IPS DF 19.7 (cell line): ENCODE data around the gene KRTAP5-8.
"Not testable (repeated sequence)": the region's sequence is repeated elsewhere in the genome, so short reads cannot be mapped to it uniquely, and the experiment has no call there.

Source experiments
- DNase-seq: peaks from one replicate; pipeline ENCODE4 v3.0.0-alpha.2; 2013; ENCODE audit warnings: low read depth, low spot score

Gene KRTAP5-8, protein sequence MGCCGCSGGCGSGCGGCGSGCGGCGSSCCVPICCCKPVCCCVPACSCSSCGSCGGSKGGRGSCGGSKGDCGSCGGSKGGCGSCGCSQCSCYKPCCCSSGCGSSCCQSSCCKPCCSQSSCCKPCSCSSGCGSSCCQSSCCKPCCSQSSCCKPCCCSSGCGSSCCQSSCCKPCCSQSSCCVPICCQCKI

DNA sequence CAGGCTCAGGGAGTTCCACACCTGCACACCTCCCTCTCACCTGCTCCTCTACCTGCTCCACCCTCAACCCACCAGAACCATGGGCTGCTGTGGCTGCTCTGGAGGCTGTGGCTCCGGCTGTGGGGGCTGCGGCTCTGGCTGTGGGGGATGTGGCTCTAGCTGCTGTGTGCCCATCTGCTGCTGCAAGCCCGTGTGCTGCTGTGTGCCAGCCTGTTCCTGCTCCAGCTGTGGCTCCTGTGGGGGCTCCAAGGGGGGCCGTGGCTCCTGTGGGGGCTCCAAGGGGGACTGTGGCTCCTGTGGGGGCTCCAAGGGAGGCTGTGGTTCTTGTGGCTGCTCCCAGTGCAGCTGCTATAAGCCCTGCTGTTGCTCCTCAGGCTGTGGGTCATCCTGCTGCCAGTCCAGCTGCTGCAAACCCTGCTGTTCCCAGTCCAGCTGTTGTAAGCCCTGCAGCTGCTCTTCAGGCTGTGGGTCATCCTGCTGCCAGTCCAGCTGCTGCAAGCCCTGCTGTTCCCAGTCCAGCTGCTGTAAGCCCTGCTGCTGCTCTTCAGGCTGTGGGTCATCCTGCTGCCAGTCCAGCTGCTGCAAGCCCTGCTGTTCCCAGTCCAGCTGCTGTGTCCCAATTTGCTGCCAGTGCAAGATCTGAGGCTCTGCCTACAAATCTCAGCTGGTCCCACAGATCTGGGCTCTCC, at the start of gene KRTAP5-8:
TSS of gene KRTAP5-8 (plus strand) at position 49 of the 689 bp plus-strand sequence. CDS start at position 80, 31 bp downstream.
- DNase-seq: not testable (repeated sequence)

DNA sequence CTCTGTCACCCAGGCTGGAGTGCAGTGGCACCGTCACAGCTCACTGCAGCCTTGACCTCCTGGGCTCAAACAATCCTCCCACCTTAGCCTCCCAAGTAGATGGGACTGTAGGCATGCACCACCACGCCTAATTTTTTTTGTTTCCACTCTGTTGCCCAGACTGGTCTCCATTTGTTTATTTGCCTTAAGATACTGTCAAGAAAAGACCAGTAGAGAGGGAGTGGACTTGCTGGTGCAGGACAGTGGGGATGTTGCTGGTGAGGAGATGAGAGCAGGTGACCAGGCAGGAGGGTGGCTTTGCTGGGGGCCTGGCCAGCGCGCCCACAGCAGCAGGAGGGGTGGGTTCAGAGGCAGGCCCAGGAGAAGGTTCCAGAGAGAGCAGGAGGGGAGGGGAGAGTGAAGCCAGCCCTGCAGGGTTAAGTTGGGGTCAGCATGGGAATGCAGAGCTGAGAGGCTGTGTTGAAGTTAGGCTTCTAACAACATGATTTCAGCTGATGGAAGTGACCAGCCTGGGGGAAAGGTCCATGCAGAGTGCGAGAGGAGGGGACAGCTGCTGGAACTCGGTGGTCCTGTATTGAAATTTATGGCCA, 49.0 kb upstream of the KRTAP5-8 start:
- no peak for DNase-seq

DNA sequence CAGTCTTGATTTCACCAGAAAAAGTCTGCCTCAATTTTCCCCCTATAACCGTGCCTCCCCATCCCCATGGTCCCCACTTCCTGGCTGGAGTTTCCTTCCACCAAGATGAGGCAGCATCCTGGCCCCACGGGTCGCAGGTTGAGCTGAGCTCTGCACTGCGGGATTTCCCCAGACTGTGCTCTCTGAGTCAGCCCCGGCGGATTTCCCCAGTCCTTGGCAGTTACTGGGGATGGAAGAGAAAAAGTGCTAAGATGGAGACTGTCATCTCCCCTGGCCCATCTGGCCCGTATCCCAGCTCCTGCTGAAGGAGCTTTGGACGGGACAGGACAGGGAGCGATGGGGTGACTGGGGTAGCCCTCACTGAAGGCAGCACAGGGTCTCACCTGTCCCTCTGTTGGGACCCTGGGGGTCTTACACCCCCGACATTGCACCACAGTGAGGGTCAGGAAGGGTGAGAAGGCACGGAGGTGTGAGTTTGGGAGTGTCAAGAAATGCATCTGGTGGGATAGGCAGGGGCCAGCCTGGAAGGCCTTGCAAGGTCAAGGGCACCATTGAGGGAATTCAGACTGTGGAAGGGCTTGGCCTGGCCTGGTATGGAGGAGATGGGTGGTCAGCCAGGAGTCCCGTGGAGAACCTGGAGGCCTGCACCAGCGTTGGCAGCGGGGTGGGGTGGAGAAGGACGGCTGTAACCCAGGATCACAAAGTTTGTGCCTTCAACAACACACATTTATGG, 48.3 kb upstream of the KRTAP5-8 start:
- no peak for DNase-seq

DNA sequence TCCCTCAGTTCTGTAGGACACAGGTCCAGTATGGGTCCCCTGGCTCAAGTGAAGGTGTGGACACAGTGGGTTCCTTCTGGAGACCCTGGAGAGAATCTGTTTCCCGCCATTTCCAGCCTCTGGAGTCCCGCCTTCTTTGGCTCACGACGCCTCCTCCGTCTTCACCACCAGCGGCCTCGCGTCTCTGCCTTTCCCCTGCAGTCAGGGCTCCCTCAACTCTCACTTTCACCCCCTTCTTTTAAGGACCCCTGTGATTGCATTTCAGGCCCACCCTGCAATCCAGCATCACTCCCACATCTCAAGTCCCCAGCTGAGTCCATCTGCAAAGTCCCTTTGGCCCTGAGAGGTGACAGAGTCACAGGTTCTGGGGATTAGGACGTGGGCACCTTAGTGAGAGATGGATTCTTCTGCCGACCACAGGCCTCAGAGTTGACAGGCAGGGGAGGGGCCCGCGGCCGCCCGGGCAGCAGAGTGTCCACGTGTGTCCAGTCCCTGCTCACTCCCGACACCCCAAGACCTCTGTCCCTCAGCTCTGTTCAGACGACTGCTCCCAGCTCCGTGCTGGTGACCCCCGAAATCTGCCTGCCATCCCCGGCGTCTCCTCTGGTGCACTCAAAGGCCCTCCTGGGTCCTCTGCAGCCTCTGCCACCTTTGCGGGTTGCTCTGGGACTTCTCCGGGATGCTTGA, 47.6 kb upstream of the KRTAP5-8 start:
- DNase-seq: no peak

DNA sequence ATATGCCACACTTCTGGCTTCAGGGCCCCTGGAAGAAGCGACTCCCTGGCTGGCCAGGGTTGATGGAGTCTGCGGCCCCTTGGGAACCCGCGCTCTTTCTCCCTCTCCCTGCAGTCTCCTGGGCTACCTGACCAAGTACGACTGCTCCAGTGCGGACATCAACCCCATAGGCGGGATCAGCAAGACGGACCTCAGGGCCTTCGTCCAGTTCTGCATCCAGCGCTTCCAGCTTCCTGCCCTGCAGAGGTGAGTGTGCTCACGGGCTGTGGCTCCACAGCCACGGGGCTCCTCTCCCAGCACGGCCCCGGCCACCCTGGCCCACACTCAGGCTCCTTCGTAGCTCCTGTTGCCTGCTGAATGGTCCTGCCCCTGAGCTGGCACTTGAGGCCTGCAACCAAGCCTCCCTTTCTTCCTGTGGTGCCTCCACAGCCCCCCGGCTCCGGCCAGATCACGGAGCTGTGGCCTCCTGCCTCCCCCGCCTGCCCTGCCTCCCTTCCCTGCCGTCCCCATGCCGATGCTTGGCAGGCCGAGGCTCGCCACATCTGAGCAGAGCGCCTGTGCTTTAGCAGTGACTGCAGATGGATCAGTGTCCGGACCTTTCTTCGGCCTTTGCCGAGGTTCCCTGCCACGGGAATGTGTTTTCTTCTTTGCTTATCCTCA, 47.0 kb upstream of the KRTAP5-8 start:
- DNase-seq: no peak

DNA sequence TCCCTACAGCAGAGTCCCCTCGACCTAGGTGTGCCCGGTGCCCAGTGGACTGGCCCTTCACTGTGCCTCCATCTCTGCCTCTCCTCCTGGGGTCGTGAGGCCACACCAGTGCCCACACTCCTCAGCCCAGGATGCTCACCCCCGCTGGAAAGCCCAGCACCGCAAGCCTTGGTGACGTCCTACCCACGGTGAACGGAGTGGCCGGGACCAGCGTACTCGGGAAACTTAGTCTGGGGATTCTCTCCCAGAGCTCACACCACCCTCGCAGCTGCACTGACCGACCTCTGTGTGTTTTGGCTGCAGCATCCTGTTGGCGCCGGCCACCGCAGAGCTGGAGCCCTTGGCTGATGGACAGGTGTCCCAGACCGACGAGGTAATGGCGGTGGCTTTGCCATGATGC, 46.3 kb upstream of the KRTAP5-8 start:
- DNase-seq: no peak

DNA sequence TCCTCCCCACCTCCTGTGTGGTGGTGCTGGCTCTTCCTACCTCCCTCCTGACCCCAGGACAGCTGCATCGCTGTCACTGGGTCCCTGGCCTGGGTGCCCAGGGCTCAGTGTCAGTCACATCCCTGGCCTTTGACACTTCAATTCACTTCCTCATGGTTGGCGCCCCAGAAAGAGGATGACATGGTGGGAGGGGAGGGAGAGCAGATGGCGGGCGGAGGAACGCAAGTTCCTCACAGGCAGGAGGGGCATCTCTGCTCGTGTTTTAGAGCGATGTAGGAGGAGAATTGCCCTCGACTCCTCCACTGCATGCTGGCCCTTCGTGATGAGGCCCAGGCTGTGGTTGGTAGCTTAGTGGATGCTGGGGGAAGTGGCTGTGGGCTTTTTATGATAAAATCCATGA, 45.9 kb upstream of the KRTAP5-8 start:
- DNase-seq: no peak

DNA sequence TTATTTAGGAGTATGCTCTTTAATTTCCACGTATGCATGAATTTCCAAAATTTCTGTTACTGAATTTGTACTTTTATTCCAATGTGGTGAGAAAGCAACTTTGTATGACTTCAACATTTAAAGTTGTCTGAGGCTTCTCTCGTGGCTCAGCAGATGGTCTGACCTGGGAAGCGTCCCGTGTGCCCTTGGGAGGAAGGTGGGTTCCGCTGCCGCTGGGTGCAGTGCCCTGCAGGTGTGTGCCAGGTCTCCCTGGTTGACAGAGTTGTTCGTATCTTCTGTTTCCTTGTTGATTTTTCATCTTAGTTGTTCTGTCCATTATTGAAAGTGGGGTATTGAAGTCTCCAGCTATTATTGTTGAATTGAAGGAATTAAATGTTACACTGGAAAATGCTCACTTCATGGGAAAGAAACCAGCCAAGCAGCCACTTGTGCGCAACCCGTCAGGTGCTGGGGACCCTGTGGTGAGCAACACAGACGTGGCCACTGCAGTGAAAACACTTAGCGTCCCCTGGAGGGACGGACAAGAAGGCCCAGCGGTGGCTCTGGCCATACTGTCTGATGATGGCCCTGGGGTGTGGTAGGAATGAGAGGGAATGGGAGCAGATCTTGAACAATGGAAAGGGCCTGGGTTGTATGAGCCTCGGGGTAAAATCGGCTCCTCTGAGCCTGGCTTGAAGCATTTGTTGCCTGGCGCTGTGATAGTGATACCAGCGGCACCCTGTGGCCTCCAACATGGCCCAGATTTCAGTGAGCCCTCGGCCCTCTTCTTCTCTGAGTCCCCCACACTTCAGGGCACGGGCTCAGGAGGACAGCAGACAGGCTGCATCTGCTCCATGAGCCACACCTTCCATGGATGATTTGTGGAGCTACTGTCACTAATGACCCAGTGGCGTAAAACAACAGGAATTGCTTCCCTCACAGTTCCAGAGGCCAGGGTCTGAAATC, 42.3 kb upstream of the KRTAP5-8 start:
- DNase-seq: no peak

DNA sequence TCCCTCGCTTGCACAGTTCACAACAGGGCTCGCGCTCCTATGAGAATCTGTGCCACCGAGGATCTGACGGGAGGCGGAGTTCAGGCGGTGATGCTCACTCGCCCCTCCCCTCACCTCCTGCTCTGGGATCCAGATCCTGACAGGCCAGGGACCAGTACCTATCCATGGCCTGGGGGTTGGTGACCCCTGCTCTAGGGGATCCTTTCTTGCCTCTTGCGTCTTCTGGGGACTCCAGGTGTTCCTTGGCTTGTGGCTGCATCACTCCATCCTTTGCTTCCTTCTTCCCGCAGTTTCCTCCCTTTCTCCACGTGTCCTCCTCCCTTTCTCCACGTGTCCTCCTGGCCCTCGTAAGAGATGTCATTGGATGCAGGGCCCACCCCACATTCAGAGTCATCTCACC, 41.4 kb upstream of the KRTAP5-8 start:
- no peak for DNase-seq

DNA sequence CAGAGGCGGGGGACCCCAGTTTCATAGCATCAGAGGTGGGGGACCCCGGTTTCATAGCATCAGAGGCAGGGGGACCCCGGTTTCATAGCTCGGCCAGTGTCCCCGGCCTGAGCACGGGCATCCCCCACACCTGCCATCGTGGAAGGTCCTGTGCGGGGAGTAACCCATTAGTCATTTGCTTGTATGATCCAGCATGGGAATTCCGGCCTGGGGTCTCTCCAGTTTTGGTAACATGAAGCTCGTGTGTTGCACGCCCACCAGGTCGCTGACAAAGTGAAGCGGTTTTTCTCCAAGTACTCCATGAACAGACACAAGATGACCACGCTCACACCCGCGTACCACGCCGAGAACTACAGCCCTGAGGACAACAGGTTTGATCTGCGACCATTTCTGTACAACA, 39.7 kb upstream of the KRTAP5-8 start:
- no peak for DNase-seq

DNA sequence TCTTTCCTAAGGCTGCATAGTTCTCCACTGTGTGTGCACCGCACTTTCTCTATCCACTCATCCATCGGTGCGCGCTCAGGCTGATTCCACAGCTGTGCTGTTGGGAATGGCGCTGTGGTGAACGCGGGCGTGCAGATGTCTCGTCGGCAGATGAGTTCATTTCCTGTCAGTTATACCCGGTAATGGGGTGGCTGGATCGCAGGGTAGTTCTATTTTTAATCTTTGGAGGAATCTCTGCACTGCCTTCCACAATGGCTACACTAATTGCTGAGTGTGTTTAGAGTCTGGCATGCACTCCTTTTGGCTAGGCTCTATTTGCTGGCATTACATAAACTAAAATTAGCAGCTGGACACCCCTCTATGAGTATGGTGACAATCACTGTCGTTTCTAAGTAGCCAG, 38.7 kb upstream of the KRTAP5-8 start:
- no peak for DNase-seq

DNA sequence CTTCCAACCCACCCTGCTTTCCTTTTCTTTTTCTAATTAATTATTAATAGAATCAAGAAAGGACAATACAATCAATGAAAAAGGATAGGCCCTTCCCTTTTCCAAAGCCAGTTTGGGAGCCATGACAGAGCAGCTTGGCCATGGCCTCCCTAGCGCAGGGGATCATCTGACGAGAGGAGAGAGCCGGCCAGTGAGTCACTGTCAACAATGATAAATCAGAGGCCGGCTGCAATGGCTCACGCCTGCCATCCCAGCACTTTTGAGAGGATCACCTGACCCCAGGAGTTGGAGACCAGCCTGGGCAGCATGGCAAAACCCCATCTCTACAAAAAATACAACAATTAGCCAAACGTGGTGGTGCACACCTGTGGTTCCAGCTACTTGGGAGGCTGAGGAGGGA, 38.3 kb upstream of the KRTAP5-8 start:
- no peak for DNase-seq

DNA sequence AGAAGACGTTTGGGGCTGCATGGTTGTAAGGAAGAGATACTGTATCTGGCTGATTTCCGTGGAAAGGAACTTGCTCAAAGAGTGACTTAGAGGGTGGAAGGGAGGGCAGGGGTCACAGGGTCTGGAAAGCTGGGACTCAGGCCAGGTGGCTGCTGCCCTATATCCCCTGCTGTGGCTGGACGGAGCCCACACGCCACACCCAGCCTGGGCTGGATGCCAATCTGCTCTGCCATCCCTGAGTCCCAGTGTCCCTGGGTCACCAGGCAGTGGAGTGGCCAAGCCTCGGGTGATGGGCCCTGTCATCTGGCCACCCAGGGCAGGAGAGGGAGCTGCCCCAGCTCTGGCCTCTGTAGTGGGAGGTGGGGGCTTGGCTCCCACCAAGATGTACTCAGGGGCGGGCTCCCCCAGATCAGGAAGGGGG, 37.2 kb upstream of the KRTAP5-8 start:
- no peak for DNase-seq

DNA sequence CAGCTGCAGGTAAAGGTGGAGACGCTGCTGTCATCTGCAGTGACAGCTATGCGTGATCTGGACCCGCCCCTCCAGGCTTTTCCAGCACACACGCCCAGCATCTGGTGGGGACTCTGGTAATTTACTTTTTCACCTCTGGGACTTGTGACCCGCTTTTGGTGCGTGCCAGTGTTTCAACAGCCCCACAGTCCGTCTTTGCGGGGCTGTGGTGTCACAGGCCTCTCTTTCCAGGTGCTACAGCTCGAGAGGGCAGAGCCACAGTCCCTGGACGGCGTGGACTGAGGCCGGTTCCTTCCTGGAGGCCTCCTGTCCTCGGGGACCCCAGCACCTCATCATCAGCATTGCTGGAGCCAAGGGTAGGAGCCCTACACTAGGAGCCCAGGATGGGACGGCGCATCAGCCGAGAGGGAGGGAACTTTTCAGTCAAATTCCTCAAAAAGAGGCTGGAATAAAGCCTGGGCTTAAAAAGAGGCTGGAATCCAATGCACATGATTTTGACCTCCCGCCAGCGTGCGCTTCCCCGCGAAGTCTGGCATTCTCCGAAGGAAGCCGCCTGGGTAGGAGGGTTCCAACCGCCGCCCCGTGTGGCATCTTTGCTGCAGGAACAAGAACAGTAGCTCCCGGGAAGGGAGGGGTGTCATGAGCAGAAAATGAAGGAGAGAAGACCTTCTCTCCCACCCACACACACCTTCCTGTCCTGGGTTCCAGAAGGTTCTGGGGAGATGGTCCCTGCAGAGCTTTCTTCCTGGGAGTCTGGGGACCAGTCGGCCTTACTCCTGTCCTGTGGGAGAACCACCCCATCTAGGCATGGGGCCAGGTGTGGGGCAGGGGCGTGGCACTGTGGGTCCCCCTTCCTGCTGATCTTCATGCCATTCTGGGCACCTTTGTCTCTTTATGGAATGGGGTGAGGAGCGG, 36.5 kb upstream of the KRTAP5-8 start:
- DNase-seq: no peak

DNA sequence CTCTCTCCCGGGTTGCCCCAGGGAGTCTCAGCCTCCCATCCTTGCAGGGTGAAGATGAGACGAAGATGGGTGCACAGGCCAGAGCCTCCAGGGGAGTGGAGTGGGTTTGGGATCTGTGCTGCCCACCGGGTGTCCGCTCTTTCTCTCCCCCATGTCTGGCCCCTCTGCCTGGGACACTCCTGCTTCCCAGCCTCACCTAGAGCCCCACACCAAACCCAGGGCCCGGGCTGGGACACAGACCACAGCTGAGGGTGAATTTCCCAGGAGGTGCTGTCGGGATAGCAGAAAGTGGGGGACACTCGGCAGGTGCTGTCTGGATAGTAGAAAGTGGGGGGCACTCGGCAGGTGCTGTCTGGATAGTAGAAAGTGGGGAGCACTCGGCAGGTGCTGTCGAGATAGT, 35.8 kb upstream of the KRTAP5-8 start:
- no peak for DNase-seq

DNA sequence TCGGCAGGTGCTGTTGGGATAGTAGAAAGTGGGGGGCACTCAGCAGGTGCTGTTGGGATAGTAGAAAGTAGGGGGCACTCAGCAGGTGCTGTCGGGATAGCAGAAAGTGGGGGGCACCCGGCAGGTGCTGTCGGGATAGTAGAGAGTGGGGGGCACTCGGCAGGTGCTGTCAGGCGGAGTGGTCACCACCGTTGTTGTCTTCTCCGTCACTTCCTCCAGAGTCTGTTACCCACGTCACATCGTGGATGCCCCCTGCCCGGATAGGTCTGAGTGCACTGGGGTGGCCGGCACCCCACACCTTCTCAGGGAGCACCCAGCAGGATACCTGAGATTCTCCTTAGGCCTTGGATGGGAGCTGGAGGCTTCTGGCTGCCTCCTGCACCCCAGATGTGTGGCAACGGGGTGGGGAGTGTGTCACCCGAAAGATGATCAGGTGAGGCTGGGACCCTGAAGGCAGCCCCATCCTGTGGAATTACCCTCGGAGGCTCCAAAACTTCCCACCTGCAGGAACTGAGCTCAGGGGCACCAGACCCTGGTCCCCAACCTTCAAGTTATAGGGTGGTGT, 34.9 kb upstream of the KRTAP5-8 start:
- DNase-seq: no peak

DNA sequence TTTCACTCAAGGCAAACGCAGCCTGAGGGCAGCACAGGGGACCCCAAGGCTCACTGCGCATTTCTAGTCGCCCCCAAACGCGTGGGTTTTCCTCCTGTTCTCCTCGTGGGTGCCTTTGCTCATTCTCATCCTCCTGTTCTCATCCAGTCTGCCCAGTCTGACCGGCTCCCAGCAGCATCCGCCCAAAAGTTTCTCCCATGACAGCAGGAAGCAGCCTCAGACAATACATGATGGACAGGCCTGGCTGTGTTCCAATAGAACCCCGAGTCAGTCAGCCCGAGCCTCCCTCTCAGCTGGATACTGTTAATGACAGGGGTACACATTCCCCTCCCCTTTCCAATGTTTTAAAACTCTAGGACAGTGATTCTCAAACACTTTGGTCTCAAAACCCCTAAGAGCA, 33.3 kb upstream of the KRTAP5-8 start:
- no peak for DNase-seq

DNA sequence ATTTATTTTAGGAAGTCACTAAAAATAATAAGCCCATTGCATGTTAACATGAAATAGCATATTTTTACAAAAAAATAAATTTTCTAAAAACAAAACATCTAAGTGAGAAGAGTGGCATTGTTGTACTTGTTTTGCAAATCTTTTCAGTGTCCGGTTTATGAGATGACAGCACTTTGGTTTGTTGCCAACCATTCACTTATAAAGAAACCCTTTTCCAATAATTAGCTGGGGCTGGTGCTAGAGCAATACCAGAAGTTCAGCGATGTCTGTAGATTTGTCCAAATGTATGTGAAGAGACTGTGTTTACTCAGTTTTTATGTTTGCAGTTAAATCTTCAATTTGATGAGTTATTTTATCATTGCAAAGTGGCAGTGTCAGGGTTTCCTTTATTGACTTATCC, 32.8 kb upstream of the KRTAP5-8 start:
- no peak for DNase-seq

DNA sequence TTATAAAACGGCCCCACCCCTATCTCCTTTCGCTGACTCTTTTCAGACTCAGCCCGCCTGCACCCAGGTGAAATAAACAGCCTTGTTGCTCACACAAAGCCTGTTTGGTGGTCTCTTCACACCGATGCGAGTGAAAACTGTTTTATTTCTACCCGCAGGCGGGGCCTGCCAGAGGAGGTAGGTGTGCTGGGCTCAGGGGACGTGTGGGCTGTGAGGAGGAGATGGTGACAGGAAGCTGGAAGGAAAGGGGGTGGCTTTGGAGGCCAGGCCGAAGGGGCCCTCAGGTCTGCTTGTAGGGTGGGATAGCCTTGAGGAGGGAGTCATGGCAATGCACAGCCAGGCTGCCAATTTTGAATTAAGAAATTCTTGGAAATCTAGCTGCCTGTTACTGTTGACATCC, 32.0 kb upstream of the KRTAP5-8 start:
- DNase-seq: no peak
